Neuronal stem cell (in vitro differentiated cells): ENCODE results near the gene DAPK2.
A peak's percentile ranks its signal among the peaks of the same experiment; 100 is the strongest.

Experiments used
- DNase-seq: peaks from one replicate; pipeline ENCODE4 v3.0.0-alpha.2; 2013; ENCODE audit warnings: low spot score
- H2AFZ ChIP-seq: one replicate; pipeline ENCODE4 v1.6.1; 2013; ENCODE audit warnings: mild to moderate bottlenecking, low read length, inconsistent platforms
- H2AK5ac ChIP-seq: 2 replicates; pipeline ENCODE4 v1.6.1; 2013; ENCODE audit warnings: low read depth, mild to moderate bottlenecking, inconsistent platforms, low read length, moderate library complexity, mixed read lengths
- H2BK120ac ChIP-seq: 2 replicates; pipeline ENCODE4 v1.6.1; 2013; ENCODE audit warnings: low read depth, mild to moderate bottlenecking, inconsistent platforms, low read length, moderate library complexity, mixed read lengths
- H2BK12ac ChIP-seq: one replicate; pipeline ENCODE4 v1.6.1; 2013; ENCODE audit warnings: low read length, inconsistent platforms
- H2BK15ac ChIP-seq: 2 replicates; pipeline ENCODE4 v1.6.1; 2013; ENCODE audit warnings: mild to moderate bottlenecking, low read length, inconsistent platforms, mixed read lengths
- H2BK5ac ChIP-seq: one replicate; pipeline ENCODE4 v1.6.1; 2013; ENCODE audit warnings: inconsistent platforms, mild to moderate bottlenecking, low read length, moderate library complexity
- H3K14ac ChIP-seq: one replicate; pipeline ENCODE4 v1.6.1; 2013; ENCODE audit warnings: low read length, inconsistent platforms
- H3K18ac ChIP-seq: 2 replicates; pipeline ENCODE4 v1.6.1; 2013; ENCODE audit warnings: low read length, inconsistent platforms
- H3K23ac ChIP-seq: 2 replicates; pipeline ENCODE4 v1.6.1; 2013; ENCODE audit warnings: low read depth, mild to moderate bottlenecking, mixed read lengths, low read length, inconsistent platforms; ENCODE audit not compliant: poor library complexity
- H3K27ac ChIP-seq: replicated peaks from 3 replicates; pipeline ENCODE4 v1.5.1; 2013; ENCODE audit warnings: low read length, inconsistent platforms
- H3K27me3 ChIP-seq, 3 experiments: 2 replicates each; pipeline ENCODE4 v1.6.1; 2013; ENCODE audit warnings: low read length in 3 of 3, mild to moderate bottlenecking in 2 of 3, inconsistent platforms in 1 of 3, low read depth in 1 of 3, mixed read lengths in 1 of 3, moderate library complexity in 1 of 3; ENCODE audit not compliant: control insufficient read depth in 3 of 3, insufficient read depth in 3 of 3
- H3K36me3 ChIP-seq, 2 donors: replicated peaks in 1 of 2; 2 replicates each; pipeline ENCODE4 v1.6.1; 2013; ENCODE audit warnings: low read length in 2 of 2; ENCODE audit not compliant: control insufficient read depth in 2 of 2, insufficient read depth in 2 of 2
- H3K4ac ChIP-seq: 2 replicates; pipeline ENCODE4 v1.6.1; 2013; ENCODE audit warnings: inconsistent platforms, mild to moderate bottlenecking, low read length, moderate library complexity
- H3K4me1 ChIP-seq, 2 donors: 1 replicate in 1 of 2; 2 replicates in 1 of 2; pipeline ENCODE4 v1.6.1; 2013; ENCODE audit warnings: low read length in 2 of 2, low read depth in 1 of 2; ENCODE audit not compliant: control insufficient read depth in 2 of 2, insufficient read depth in 1 of 2
- H3K4me2 ChIP-seq: one replicate; pipeline ENCODE4 v1.6.1; 2013; ENCODE audit warnings: mild to moderate bottlenecking, low read length, inconsistent platforms; ENCODE audit not compliant: insufficient read depth, poor library complexity, severe bottlenecking
- H3K4me3 ChIP-seq, 2 donors: 2 replicates each; pipeline ENCODE4 v1.5.1; 2013; ENCODE audit warnings: low read length in 2 of 2, mild to moderate bottlenecking in 2 of 2, inconsistent platforms in 1 of 2, moderate library complexity in 1 of 2
- H3K79me1 ChIP-seq: one replicate; pipeline ENCODE4 v1.6.1; 2013; ENCODE audit warnings: low read depth, mild to moderate bottlenecking, inconsistent platforms, low read length, moderate library complexity
- H3K9ac ChIP-seq: one replicate; pipeline ENCODE4 v1.6.1; 2013; ENCODE audit warnings: mild to moderate bottlenecking, low read depth, low read length, inconsistent platforms; ENCODE audit not compliant: poor library complexity
- H3K9me3 ChIP-seq, 2 donors: replicated peaks in 1 of 2; 2 replicates each; pipeline versions ENCODE3 to v1.6.1; 2013; ENCODE audit warnings: low read length in 2 of 2, mild to moderate bottlenecking in 2 of 2, inconsistent platforms in 1 of 2, low read depth in 1 of 2, mixed read lengths in 1 of 2, moderate library complexity in 1 of 2; ENCODE audit not compliant: control insufficient read depth in 2 of 2, insufficient read depth in 1 of 2
- H4K8ac ChIP-seq: one replicate; pipeline ENCODE4 v1.6.1; 2013; ENCODE audit warnings: low read depth, mild to moderate bottlenecking, inconsistent platforms, low read length, moderate library complexity
- H4K91ac ChIP-seq: one replicate; pipeline ENCODE4 v1.6.1; 2013; ENCODE audit warnings: low read length, low read depth, mild to moderate bottlenecking, inconsistent platforms; ENCODE audit not compliant: poor library complexity
- WGBS, 2 donors: extraction: QIAGEN DNeasy Blood & Tissue Kit; methylation state at CpG; one replicate each; pipeline ENCODE4 v1.1.7; 2013; ENCODE audit warnings: missing lambda C conversion rate in 2 of 2, mixed read lengths in 1 of 2; ENCODE audit not compliant: insufficient read length in 2 of 2, insufficient replicate concordance in 1 of 2; ENCODE audit errors: extremely low coverage in 2 of 2; 5-methylcytosine and 5-hydroxymethylcytosine counted together

DAPK2 gene

GRCh38 chr15:63990454-63990853 is 55.8 kb downstream of the DAPK2 start:
- Histone ChIP-seq H2AFZ (no peak overlapping the region), H3K4me1 (peaks cover 2 to 3% of the 10 kb centered on the region in 2 donors), H2BK120ac (no peak overlapping the region), H3K79me1 (no peaks in the 10 kb centered on the region), H3K27me3 (no peaks in the 10 kb centered on the region), H3K9ac (no peak overlapping the region), H3K27ac (no peak overlapping the region), H2BK12ac (no peak overlapping the region), H2BK15ac (no peak overlapping the region), H4K91ac (no peak overlapping the region), H3K4me3 (peak overlapping the region in 1 of 2 donors; percentile 3), H3K36me3 (no peaks in the 10 kb centered on the region), H2AK5ac (no peak overlapping the region), H3K4me2 (no peak overlapping the region), H2BK5ac (no peak overlapping the region), H3K4ac (no peak overlapping the region), H3K18ac (peak overlapping the region; percentile 13), H3K9me3 (no peaks in the 10 kb centered on the region), H3K14ac (no peak overlapping the region), H3K23ac (no peak overlapping the region), H4K8ac (no peak overlapping the region)
- DNase-seq, result no peak
- no CpG with 5 or more reads among the region's 8 CpGs for WGBS, 2 donors

- no peak for DNase-seq
- Histone ChIP-seq H3K23ac (no peak overlapping the region), H3K18ac (no peak overlapping the region), H2BK5ac (no peak overlapping the region), H2AK5ac (no peak overlapping the region), H3K36me3 (no peaks in the 10 kb centered on the region), H3K4me2 (no peak overlapping the region), H3K4me1 (peaks cover 3 to 11% of the 10 kb centered on the region in 2 donors), H4K8ac (no peak overlapping the region), H3K14ac (no peak overlapping the region), H3K9me3 (no peaks in the 10 kb centered on the region), H3K4ac (no peak overlapping the region), H2BK12ac (no peak overlapping the region), H2AFZ (no peak overlapping the region), H2BK120ac (no peak overlapping the region), H3K4me3 (no peak overlapping the region), H3K79me1 (no peaks in the 10 kb centered on the region), H3K27me3 (no peaks in the 10 kb centered on the region), H3K27ac (no peak overlapping the region), H2BK15ac (no peak overlapping the region), H4K91ac (no peak overlapping the region), H3K9ac (no peak overlapping the region)
- WGBS, 2 donors, result no CpG with 5 or more reads among the region's 4 CpGs
Observed at GRCh38 chr15:63987796-63988378, 58.4 kb downstream of the DAPK2 start.

- no peak overlapping the region for H2BK15ac ChIP-seq
- H3K9ac ChIP-seq, result no peak overlapping the region
- no peak for DNase-seq
- H2BK120ac ChIP-seq, result no peak overlapping the region
- H3K27ac ChIP-seq, result no peak overlapping the region
- no peak overlapping the region for H2BK5ac ChIP-seq
- H2BK12ac ChIP-seq, result no peak overlapping the region
- no peak overlapping the region for H3K4ac ChIP-seq
- no peaks in the 10 kb centered on the region for H3K36me3 ChIP-seq
- no peaks in the 10 kb centered on the region for H3K27me3 ChIP-seq
- H3K4me3 ChIP-seq, result no peak overlapping the region
- H3K79me1 ChIP-seq, result no peaks in the 10 kb centered on the region
- no peak overlapping the region for H3K4me2 ChIP-seq
- no peak overlapping the region for H3K23ac ChIP-seq
- no peak overlapping the region for H4K91ac ChIP-seq
- peaks cover 9 to 13% of the 10 kb centered on the region in 2 donors for H3K4me1 ChIP-seq
- no peak overlapping the region for H2AK5ac ChIP-seq
- H3K18ac ChIP-seq, result no peak overlapping the region
- H3K9me3 ChIP-seq, result no peaks in the 10 kb centered on the region
- H3K14ac ChIP-seq, result no peak overlapping the region
- WGBS, 2 donors, result no CpG with 5 or more reads among the region's 3 CpGs
- no peak overlapping the region for H2AFZ ChIP-seq
- no peak overlapping the region for H4K8ac ChIP-seq
Observed at GRCh38 chr15:63986751-63987341, 59.4 kb downstream of the DAPK2 start.

GRCh38 chr15:63986185-63986680 is 60.1 kb downstream of the DAPK2 start:
- H3K18ac ChIP-seq, result no peak overlapping the region
- no peak overlapping the region for H2BK5ac ChIP-seq
- H3K14ac ChIP-seq, result no peak overlapping the region
- no peak overlapping the region for H2AK5ac ChIP-seq
- no peak overlapping the region for H2BK15ac ChIP-seq
- no peak overlapping the region for H3K23ac ChIP-seq
- peaks cover 9 to 11% of the 10 kb centered on the region in 2 donors for H3K4me1 ChIP-seq
- no peaks in the 10 kb centered on the region for H3K79me1 ChIP-seq
- H3K27ac ChIP-seq, result no peak overlapping the region
- H3K36me3 ChIP-seq, result no peaks in the 10 kb centered on the region
- no peak overlapping the region for H4K8ac ChIP-seq
- H3K9ac ChIP-seq, result no peak overlapping the region
- no peaks in the 10 kb centered on the region for H3K9me3 ChIP-seq
- no peak overlapping the region for H2BK120ac ChIP-seq
- no peak overlapping the region for H4K91ac ChIP-seq
- H3K4me2 ChIP-seq, result no peak overlapping the region
- H3K4me3 ChIP-seq, result no peak overlapping the region
- no peak overlapping the region for H2BK12ac ChIP-seq
- H3K27me3 ChIP-seq, result no peaks in the 10 kb centered on the region
- H2AFZ ChIP-seq, result no peak overlapping the region
- no peak overlapping the region for H3K4ac ChIP-seq
- DNase-seq, result no peak
- no CpG with 5 or more reads among the region's 6 CpGs for WGBS, 2 donors
